Adipocyte (in vitro differentiated cells): ENCODE data around the gene PTGFRN.

ENCODE experiments used
- DNase-seq: peaks from one replicate; pipeline ENCODE4 v3.0.0-alpha.2; 2015; ENCODE audit warnings: low read depth
- H3K27me3 ChIP-seq: replicated peaks from 2 replicates; pipeline ENCODE4 v1.7.0; 2013; ENCODE audit warnings: mild to moderate bottlenecking, low read length, moderate library complexity; ENCODE audit not compliant: control insufficient read depth, insufficient read depth
- H3K36me3 ChIP-seq: 2 replicates; pipeline ENCODE4 v1.7.0; 2013; ENCODE audit warnings: low read length, mild to moderate bottlenecking, moderate library complexity; ENCODE audit not compliant: control insufficient read depth, insufficient read depth, severe bottlenecking
- H3K4me1 ChIP-seq: 2 replicates; pipeline ENCODE4 v1.7.0; 2013; ENCODE audit warnings: mild to moderate bottlenecking, low read length, moderate library complexity; ENCODE audit not compliant: control insufficient read depth, insufficient read depth
- H3K4me3 ChIP-seq: 2 replicates; pipeline ENCODE4 v1.7.0; 2013; ENCODE audit warnings: mild to moderate bottlenecking, low read length, moderate library complexity
- H3K9ac ChIP-seq: 2 replicates; pipeline ENCODE4 v1.7.0; 2013; ENCODE audit warnings: mild to moderate bottlenecking, low read length, moderate library complexity
- H3K9me3 ChIP-seq: 2 replicates; pipeline ENCODE4 v1.7.0; 2013; ENCODE audit warnings: mild to moderate bottlenecking, low read length, moderate library complexity; ENCODE audit not compliant: control insufficient read depth

PTGFRN gene

DNA sequence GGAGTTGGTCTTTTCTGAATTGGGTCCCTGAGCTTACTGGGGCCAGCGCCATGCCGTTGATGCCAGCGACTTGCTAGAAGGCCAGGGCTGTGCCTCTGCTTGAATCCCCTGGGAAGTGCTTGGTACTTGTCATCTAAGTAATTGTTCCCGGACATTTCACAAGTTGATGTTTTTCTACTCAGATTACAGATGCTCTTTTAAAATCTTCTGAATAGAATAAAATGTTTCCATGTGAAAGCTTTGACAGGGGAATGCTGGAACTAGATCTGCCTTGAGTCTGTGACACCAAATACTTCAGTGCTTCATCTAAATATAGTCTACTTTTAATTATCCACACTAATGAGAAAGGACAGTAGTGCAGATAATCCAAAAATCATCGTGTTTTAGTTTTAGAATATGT, 38.3 kb downstream of the PTGFRN start:
- no peaks in the 10 kb centered on the region for H3K27me3 ChIP-seq
- H3K9me3 ChIP-seq = no peaks in the 10 kb centered on the region
- peaks cover 5% of the 10 kb centered on the region for H3K36me3 ChIP-seq

DNA sequence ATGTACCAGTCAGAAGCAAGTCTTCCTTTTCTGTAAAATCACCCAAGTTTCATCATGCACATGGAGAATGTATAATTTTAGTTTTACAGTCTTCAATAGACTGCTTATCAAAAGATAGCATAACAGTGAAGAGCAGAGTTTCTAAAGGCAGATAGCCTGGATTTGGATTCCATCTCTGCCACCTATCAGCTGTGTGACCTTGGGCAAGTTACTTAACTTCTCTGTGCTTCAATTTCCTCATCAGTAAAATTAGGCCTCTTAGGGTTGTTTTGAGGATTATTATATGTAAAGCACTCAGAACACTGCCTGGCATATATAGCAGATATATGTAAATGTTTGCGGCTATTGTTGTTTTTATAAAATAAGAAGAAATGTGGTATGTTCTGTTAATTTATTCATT, 38.9 kb downstream of the PTGFRN start:
- no peak overlapping the region for H3K9ac ChIP-seq
- peaks cover 5% of the 10 kb centered on the region for H3K36me3 ChIP-seq
- no peaks in the 10 kb centered on the region for H3K9me3 ChIP-seq
- no peak overlapping the region for H3K4me3 ChIP-seq
- DNase-seq = no peak
- peaks cover 17% of the 10 kb centered on the region for H3K4me1 ChIP-seq
- no peaks in the 10 kb centered on the region for H3K27me3 ChIP-seq

More for the DNA sequence above, 38.3 kb downstream of the PTGFRN start:
- peak; percentile 12 for DNase-seq
- Histone ChIP-seq H3K4me3 (no peak overlapping the region), H3K9ac (no peak overlapping the region), H3K4me1 (peaks cover 17% of the 10 kb centered on the region)

DNA sequence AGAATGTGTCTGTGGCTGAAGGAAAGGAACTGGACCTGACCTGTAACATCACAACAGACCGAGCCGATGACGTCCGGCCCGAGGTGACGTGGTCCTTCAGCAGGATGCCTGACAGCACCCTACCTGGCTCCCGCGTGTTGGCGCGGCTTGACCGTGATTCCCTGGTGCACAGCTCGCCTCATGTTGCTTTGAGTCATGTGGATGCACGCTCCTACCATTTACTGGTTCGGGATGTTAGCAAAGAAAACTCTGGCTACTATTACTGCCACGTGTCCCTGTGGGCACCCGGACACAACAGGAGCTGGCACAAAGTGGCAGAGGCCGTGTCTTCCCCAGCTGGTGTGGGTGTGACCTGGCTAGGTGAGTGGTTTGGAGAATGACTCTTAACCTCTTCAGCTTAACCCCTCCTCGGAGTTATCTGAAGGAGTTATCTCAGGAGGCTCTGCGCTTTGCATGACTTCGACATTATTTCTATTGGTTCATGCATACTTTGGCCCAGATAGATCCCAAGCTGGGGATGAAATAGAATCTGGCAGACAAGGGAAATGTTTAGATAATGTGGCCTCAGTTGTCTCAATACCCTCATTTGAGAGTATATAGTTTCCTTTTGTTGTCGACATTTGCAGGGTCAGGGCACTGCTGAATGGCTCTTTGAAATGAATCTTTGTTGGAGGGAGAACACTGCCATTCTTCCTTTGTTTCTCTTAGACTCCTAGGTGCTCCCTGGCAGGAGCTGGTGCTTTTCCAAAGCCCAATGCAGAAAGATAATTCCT, 39.7 kb downstream of the PTGFRN start:
- DNase-seq = no peak
- Histone ChIP-seq H3K9me3 (no peaks in the 10 kb centered on the region), H3K4me1 (peaks cover 20% of the 10 kb centered on the region), H3K9ac (no peak overlapping the region), H3K4me3 (no peak overlapping the region), H3K36me3 (peaks cover 5% of the 10 kb centered on the region), H3K27me3 (no peaks in the 10 kb centered on the region)

DNA sequence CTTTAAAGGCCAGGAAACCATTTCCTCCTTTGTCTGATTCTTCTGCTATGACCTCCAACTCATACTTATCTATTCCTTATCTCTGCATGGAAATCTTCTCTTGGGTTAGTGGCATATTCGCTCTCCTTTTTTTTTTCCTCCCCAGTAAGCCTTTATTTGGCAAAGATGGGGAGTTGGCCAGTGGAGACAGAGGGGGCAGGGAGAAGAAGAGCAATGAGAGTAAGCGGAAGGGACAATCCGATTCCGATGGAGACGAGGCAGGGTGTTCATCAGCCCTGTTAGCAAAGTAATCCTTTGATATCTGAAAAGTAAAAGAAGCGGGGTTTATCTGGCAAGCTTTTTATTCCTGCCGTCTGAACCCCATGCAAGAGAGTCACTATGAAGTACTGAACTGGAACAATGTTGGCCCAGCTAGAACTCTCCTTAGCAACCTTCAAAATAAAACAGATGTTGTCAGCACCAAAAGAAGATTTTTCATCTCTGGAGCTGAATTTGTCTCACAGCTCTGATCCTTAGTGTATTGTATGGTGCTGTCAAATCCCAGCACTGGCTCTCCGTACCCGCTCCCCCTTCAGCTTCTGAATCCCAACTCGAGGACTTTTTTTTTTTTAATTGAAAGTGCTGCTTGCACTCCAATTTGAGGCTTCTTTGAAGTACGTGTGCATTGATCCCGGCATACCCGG, 40.9 kb downstream of the PTGFRN start:
- peaks cover 5% of the 10 kb centered on the region for H3K36me3 ChIP-seq
- DNase-seq = no peak
- H3K9me3 ChIP-seq = no peaks in the 10 kb centered on the region
- H3K27me3 ChIP-seq = no peaks in the 10 kb centered on the region
- peak overlapping the region; percentile 32 for H3K9ac ChIP-seq
- peaks cover 24% of the 10 kb centered on the region for H3K4me1 ChIP-seq
- H3K4me3 ChIP-seq = peak overlapping the region; percentile 57

DNA sequence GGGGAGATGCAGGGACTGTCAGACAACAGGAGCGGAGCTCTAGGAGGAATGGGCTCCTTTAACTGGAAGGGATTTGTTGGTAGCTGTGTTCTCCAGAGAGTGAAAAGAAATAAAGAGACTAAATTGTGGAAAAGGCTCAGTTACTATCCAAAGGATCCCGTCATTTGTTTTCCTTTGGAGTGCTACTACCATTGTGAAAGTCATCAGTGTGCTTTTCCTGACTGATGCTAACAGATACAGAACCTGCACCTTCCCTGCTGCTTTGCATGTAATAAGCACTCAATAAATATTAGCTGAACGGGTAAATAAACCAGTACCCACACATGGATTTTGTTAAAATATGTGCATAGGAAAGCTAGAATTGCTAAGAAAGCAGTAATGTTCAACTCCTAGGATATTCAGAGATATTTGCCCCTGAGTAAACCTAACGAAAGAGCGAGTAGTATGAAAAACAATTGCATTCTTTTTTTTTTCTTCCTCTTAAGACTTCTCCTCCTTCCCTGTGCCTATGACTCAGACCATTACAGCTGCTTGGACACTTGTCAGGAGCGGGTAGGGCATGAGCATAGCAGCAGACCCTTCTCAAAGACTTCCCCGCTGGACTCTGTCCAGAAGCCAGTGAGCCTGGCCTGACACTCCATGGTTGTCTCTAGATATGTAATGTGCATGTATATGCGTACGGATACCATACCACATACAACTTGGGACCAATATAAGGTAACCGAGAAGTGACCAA, 41.7 kb downstream of the PTGFRN start:
- H3K9me3 ChIP-seq = no peaks in the 10 kb centered on the region
- no peaks in the 10 kb centered on the region for H3K27me3 ChIP-seq
- peak; percentile 57 for DNase-seq
- no peaks in the 10 kb centered on the region for H3K36me3 ChIP-seq
- peak overlapping the region; percentile 57 for H3K4me3 ChIP-seq
- peak overlapping the region; percentile 32 for H3K9ac ChIP-seq
- peaks cover 24% of the 10 kb centered on the region for H3K4me1 ChIP-seq

DNA sequence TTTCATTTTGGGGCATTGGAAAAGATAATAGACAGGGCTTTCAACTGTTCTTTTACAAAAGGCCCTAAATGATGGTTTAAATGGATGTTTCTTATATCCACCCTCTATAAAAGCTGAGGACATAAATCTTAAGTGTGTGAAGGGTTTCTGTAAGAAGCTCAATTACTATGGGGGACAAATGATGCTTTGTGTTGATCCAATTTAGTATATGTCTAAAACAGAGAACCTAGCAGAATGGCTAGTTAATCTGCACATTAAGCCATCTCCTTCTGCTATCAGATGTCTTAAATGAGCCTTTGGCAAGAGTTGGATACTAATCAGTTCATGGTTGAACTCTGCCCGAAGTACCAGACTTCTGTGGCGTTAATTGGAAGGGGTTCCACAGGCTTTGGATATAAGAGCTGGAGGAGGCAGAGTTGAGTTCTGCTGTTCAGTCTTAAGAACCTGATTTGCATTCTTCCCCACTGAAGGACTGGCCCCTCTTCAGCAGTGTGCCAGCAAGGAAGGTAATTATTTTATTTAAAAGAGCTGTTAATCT, 43.1 kb downstream of the PTGFRN start:
- Histone ChIP-seq H3K36me3 (no peaks in the 10 kb centered on the region), H3K4me3 (no peak overlapping the region), H3K9ac (no peak overlapping the region), H3K27me3 (no peaks in the 10 kb centered on the region), H3K4me1 (peaks cover 24% of the 10 kb centered on the region), H3K9me3 (no peaks in the 10 kb centered on the region)
- DNase-seq = no peak

DNA sequence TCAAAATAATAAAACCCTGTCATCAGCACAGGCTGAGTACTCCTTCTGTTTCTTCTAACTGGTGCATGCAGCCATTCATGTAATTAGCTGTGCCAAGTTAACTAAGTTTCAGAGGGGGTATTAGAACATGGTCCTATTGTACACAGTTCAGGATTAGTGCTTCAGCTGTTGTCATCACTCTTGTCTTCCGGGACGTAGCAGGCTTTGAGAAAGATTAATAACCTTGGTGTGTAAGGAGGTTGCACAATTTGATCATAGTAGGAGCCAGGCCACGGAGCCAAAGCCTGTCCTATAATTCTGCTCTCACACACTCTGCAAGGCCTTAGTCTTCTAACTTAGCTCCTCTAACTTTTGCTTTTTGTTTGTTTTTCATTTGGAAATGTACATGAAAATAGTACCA, 44.7 kb downstream of the PTGFRN start:
- peaks cover 24% of the 10 kb centered on the region for H3K4me1 ChIP-seq
- no peak for DNase-seq
- H3K9ac ChIP-seq = peak overlapping the region; percentile 28
- no peak overlapping the region for H3K4me3 ChIP-seq
- H3K27me3 ChIP-seq = no peaks in the 10 kb centered on the region
- H3K9me3 ChIP-seq = no peaks in the 10 kb centered on the region
- H3K36me3 ChIP-seq = no peaks in the 10 kb centered on the region

DNA sequence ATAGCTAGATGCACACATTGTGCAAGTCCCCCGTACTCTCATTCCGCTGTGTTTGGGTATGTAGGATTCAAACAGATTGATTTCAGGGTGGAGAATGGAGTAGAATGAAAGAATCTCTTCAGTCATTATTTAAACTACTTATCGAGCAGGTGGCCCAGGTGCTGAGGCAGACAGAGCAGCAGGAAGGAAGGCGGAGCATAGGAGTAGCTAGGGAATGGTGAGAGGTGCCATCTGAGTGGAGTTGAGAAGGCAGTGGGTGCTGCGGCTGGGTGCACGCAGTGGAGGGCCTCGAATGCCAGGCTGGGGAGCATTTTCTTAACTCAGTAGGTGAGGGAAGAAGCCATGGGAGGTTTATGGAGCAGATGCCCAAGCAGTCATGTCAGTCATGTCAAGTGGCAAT, 46.7 kb downstream of the PTGFRN start:
- no peak for DNase-seq
- no peaks in the 10 kb centered on the region for H3K9me3 ChIP-seq
- no peak overlapping the region for H3K4me3 ChIP-seq

DNA sequence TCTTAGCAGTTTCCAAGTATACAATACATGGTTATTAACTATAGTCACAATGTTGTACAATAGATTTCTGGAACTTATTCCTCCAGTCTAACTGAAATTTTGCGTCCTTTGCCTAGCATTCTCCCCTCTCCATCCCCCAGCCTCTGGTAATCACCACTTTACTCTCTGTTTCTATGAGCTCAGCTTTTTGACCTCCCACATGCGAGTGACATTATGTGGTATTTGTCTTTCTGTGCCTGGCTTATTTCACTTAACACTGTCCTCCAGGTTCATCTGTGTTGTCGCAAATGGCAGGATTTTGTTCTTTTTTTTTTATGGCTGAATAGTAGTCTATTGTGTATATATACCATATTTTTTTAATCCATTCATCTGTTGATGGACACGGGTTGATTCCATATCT, 47.9 kb downstream of the PTGFRN start:
- H3K4me3 ChIP-seq = no peak overlapping the region
- H3K27me3 ChIP-seq = no peaks in the 10 kb centered on the region
- DNase-seq = no peak
- H3K4me1 ChIP-seq = peaks cover 7% of the 10 kb centered on the region
- no peak overlapping the region for H3K9ac ChIP-seq
- H3K36me3 ChIP-seq = peaks cover 7% of the 10 kb centered on the region
- H3K9me3 ChIP-seq = no peaks in the 10 kb centered on the region

More for the DNA sequence above, 46.7 kb downstream of the PTGFRN start:
- H3K9ac ChIP-seq = no peak overlapping the region
- no peaks in the 10 kb centered on the region for H3K27me3 ChIP-seq
- peaks cover 2% of the 10 kb centered on the region for H3K36me3 ChIP-seq
- peaks cover 11% of the 10 kb centered on the region for H3K4me1 ChIP-seq

DNA sequence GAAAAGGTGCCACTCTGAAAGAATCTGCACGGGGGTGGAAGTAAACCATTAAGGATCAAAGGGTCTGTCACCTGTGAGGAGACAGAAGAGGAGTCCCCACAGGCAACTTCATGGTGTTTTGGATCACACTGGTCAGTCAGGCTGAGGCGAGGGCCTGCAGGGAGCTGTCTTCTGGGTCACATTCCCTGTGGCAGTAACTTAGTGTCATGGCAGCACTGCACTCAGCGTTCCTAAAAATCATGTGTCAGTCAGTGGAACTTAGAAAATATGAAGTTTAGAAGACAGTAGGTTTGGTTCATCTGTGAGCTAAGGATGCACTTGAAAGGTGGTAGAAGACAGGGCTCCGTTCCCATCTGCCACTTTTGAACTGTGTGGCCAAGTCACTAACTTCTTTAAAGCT, 48.4 kb downstream of the PTGFRN start:
- Histone ChIP-seq H3K9ac (no peak overlapping the region), H3K4me3 (no peak overlapping the region), H3K9me3 (no peaks in the 10 kb centered on the region), H3K27me3 (no peaks in the 10 kb centered on the region), H3K4me1 (peaks cover 7% of the 10 kb centered on the region), H3K36me3 (peaks cover 7% of the 10 kb centered on the region)
- DNase-seq = no peak

DNA sequence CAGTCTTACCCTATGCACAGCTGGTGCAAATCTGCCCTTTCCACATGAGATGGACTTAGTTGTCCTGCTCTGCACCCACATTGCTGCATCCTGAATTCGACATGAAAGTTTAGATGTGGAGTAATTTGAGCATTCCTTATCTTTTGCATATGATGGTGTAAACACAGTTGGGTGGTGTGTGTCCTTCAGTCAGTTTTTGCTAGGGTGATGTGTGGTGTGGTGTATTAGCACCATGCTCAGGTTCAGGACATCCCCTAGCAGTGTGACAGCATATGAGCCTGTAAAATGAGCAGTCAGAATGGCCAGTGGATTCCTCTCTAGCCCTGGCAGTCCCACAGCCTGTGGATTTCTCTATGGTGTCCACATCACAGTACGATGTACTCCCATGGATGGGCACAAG, 49.3 kb downstream of the PTGFRN start:
- H3K27me3 ChIP-seq = no peaks in the 10 kb centered on the region
- no peak for DNase-seq
- H3K4me1 ChIP-seq = peaks cover 7% of the 10 kb centered on the region
- H3K36me3 ChIP-seq = peaks cover 7% of the 10 kb centered on the region
- H3K9me3 ChIP-seq = no peaks in the 10 kb centered on the region
- no peak overlapping the region for H3K4me3 ChIP-seq
- H3K9ac ChIP-seq = no peak overlapping the region
